ENCODE measurements around the gene SDHD.

Gene SDHD

GRCh38 chr11:112103446-112103845 is 16.8 kb downstream of the SDHD start:
- no peak for DNase-seq

- DNase-seq: no peak
Observed at GRCh38 chr11:112106070-112106469, 19.4 kb downstream of the SDHD start.

GRCh38 chr11:112113539-112114457 is 27.1 kb downstream of the SDHD start:
- DNase-seq: no peak

- no peak for DNase-seq
Observed at GRCh38 chr11:112114460-112114859, 27.8 kb downstream of the SDHD start.

GRCh38 chr11:112115386-112115785 is 28.7 kb downstream of the SDHD start:
- no peak for DNase-seq

- no peak for DNase-seq
Observed at GRCh38 chr11:112118176-112118575, 31.5 kb downstream of the SDHD start.

- DNase-seq: no peak
Observed at GRCh38 chr11:112121981-112122615, 35.4 kb downstream of the SDHD start.

GRCh38 chr11:112123129-112123528 is 36.5 kb downstream of the SDHD start:
- DNase-seq: no peak

GRCh38 chr11:112127056-112127455 is 40.4 kb downstream of the SDHD start:
- DNase-seq: no peak

- DNase-seq: no peak
Observed at GRCh38 chr11:112128483-112129121, 41.9 kb downstream of the SDHD start.

- no peak for DNase-seq
Observed at GRCh38 chr11:112129656-112130055, 43.0 kb downstream of the SDHD start.

- no peak for DNase-seq
Observed at GRCh38 chr11:112132737-112133136, 46.1 kb downstream of the SDHD start.

- DNase-seq: no peak
Observed at GRCh38 chr11:112134473-112134872, 47.8 kb downstream of the SDHD start.

GRCh38 chr11:112143597-112143996 is 56.9 kb downstream of the SDHD start:
- no peak for DNase-seq
